Measurements from ENCODE around the gene CDAN1.

The CDAN1 gene

DNA sequence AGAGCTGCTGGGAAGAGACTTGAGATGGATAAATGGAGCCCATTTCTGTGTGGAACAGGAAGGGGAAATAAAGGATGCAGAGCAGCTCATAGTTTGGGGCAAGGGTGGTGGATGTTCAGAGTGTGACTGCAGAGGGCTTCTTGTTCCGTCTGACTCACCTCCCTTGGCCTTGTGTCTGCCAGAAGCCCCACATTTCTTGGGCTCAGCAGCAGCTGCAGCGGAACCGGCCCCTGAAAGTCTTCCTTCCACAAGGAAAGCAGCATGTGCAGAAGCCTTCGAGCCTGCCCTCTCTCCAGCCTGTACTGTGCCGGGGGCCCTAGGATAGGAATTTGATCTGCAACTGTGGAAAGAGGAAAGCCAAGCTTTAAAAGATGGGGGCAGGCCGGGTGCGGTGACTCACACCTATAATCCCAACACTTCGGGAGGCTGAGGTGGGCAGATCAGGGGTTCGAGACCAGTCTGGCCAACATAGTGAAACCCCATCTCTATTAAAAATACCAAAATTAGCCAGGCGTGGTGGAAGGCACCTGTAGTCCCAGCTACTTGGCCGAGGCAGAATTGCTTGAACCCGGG is 11.5 kb downstream of the CDAN1 start:
- H4K20me1 ChIP-seq (ENCODE audit: low read depth, low read length), result no peaks in the 10 kb centered on the region
- H3K9me3 ChIP-seq (ENCODE audit: insufficient read depth, low read length), result no peaks in the 10 kb centered on the region
- no peak overlapping the region for H3K4me3 ChIP-seq (ENCODE audit: insufficient read depth, low read length, poor library complexity, severe bottlenecking)
- no peak overlapping the region for H3K27ac ChIP-seq (ENCODE audit: low read depth, low read length)
- H3K79me2 ChIP-seq (ENCODE audit: insufficient read depth, low read length), result no peaks in the 10 kb centered on the region
- no peaks in the 10 kb centered on the region for H3K9me2 ChIP-seq (replicated peaks; ENCODE audit: insufficient read depth, low read length)
- TF ChIP-seq CTCF (IDR thresholded peaks at IDR 0.05; ENCODE audit: insufficient read depth, low read length, poor library complexity, severe bottlenecking) (no peak), EZH2phosphoT487 (conservative IDR thresholded peaks at IDR 0.05; ENCODE audit: low read length) (no peak)
- no peak overlapping the region for H2AFZ ChIP-seq (ENCODE audit: low read depth, low read length, severe bottlenecking)
- H3K36me3 ChIP-seq (ENCODE audit: low read length), result no peaks in the 10 kb centered on the region
- H3K27me3 ChIP-seq (ENCODE audit: low read length), result no peaks in the 10 kb centered on the region
- no peaks in the 10 kb centered on the region for H3F3A ChIP-seq (ENCODE audit: insufficient read depth)
- H3K9ac ChIP-seq (ENCODE audit: low read length), result no peak overlapping the region
- H3K4me2 ChIP-seq (ENCODE audit: low read depth, low read length, poor library complexity, severe bottlenecking), result no peak overlapping the region

DNA sequence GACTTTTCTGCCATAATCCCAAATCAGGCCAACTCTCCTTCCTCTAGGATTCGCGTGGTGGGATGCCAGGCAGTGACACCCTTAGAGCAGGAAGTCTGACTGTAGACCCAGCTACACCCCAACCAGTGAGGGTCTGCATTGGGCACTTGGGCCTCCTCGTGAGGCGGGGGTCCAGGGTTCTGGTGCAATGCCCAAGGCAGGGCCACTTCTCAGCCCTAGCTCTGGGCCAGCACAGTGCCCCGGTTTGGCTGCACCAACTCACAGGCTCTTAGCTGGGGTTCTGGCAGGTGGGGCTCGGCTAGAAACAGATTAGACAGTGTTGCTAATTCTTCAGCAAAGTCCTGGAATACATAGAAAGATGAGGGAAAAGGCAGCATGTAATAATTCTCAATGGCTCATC is 12.7 kb downstream of the CDAN1 start:
- H3K27ac ChIP-seq (ENCODE audit: low read depth, low read length), result no peak overlapping the region
- no peak overlapping the region for H3K4me2 ChIP-seq (ENCODE audit: low read depth, low read length, poor library complexity, severe bottlenecking)
- H3K9me2 ChIP-seq (replicated peaks; ENCODE audit: insufficient read depth, low read length), result no peaks in the 10 kb centered on the region
- no peak overlapping the region for H3K4me3 ChIP-seq (ENCODE audit: insufficient read depth, low read length, poor library complexity, severe bottlenecking)
- TF ChIP-seq EZH2phosphoT487 (conservative IDR thresholded peaks at IDR 0.05; ENCODE audit: low read length) (no peak), CTCF (IDR thresholded peaks at IDR 0.05; ENCODE audit: insufficient read depth, low read length, poor library complexity, severe bottlenecking) (no peak)
- H3K36me3 ChIP-seq (ENCODE audit: low read length), result no peaks in the 10 kb centered on the region
- no peaks in the 10 kb centered on the region for H4K20me1 ChIP-seq (ENCODE audit: low read depth, low read length)
- H3K27me3 ChIP-seq (ENCODE audit: low read length), result no peaks in the 10 kb centered on the region
- H2AFZ ChIP-seq (ENCODE audit: low read depth, low read length, severe bottlenecking), result no peak overlapping the region
- no peaks in the 10 kb centered on the region for H3K79me2 ChIP-seq (ENCODE audit: insufficient read depth, low read length)
- no peak overlapping the region for H3K9ac ChIP-seq (ENCODE audit: low read length)
- H3F3A ChIP-seq (ENCODE audit: insufficient read depth), result no peaks in the 10 kb centered on the region
- H3K9me3 ChIP-seq (ENCODE audit: insufficient read depth, low read length), result no peaks in the 10 kb centered on the region

DNA sequence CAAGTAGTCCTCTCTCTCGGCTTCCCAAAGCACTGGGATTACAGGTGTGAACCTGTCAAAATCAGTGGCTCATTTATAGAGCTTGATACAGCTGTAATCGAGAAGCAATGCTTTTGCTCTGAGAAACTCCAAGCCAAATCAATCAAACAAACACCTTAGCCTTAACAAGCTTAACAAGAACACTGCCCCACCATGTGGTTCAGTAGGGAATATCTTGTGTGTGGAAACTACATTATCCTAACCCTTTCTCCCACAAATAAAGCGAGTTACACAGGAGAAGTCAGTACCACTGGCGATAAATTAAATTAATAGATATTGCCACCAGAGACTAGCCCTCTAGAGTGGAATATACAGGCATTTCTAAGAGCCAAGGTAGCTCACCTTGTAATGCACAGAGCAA is 13.9 kb downstream of the CDAN1 start:
- Histone ChIP-seq H3K27ac (ENCODE audit: low read depth, low read length) (no peak overlapping the region), H3K79me2 (ENCODE audit: insufficient read depth, low read length) (no peaks in the 10 kb centered on the region), H3K4me3 (ENCODE audit: insufficient read depth, low read length, poor library complexity, severe bottlenecking) (no peak overlapping the region), H4K20me1 (ENCODE audit: low read depth, low read length) (no peaks in the 10 kb centered on the region), H3K9me2 (replicated peaks; ENCODE audit: insufficient read depth, low read length) (no peaks in the 10 kb centered on the region), H2AFZ (ENCODE audit: low read depth, low read length, severe bottlenecking) (no peak overlapping the region), H3F3A (ENCODE audit: insufficient read depth) (no peaks in the 10 kb centered on the region), H3K27me3 (ENCODE audit: low read length) (no peaks in the 10 kb centered on the region), H3K4me2 (ENCODE audit: low read depth, low read length, poor library complexity, severe bottlenecking) (no peak overlapping the region), H3K36me3 (ENCODE audit: low read length) (no peaks in the 10 kb centered on the region), H3K9ac (ENCODE audit: low read length) (no peak overlapping the region), H3K9me3 (ENCODE audit: insufficient read depth, low read length) (no peaks in the 10 kb centered on the region)
- no peak for TF ChIP-seq CTCF (IDR thresholded peaks at IDR 0.05; ENCODE audit: insufficient read depth, low read length, poor library complexity, severe bottlenecking)
- no peak for TF ChIP-seq EZH2phosphoT487 (conservative IDR thresholded peaks at IDR 0.05; ENCODE audit: low read length)
